HG03039 (cell line): Measurements from ENCODE around the gene TENM4.

Experiments
- ATAC-seq: cut with Tn5 transposase; IDR thresholded peaks from one replicate; pipeline ENCODE4 v1.9.1; 2021; ENCODE audit warnings: mild to moderate bottlenecking, moderate library complexity; ENCODE audit not compliant: unreplicated experiment

The TENM4 gene

GRCh38 chr11:78690352-78690987, 750.4 kb downstream of the TENM4 start:
- no peak for ATAC-seq

DNA sequence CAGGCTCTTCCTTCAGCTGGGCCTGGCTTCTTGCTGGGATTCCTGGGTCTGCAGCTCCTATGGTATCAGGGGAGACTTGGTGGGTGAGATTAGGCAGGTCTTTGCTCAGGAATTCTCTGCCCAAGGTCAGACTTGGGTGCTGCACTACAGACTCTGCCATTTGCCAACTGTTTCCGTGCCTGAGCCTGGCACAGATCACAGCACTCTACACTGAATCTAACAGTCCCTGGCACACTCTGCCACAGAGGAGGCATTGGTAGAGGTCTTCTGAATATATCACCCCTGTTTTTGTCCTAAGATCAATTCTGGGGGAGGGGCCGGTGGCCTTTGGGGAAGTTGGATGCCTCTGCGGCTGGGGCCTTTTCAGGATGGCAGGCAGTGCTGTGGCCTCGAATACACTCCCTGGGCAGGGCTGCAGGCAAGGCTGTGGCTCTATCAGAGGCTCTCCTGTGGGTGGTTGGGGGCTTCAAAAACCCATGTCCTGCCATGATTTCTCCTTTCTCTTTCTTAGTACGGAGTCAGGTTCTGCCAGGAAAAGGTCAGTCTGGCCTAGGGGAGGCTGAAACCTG, 751.2 kb downstream of the TENM4 start:
- no peak for ATAC-seq

DNA sequence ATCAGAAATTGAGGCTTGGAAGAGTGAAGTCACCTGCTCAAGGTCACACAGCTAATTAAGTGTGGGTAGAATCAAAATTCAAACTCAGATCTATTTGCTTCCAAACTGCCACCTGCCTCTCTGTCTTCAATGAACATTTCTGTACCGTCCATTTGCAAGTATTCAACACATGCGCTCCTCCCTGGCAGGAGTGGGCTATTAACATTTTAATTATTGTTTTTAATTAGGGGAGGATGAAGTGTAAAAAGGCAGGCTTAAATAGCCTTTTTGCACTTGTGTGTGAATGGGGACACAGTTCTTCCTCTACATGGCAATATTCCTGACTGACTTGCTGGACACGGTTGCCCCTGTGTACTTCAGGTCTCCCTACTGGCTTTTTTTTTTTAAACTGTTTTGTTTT, 751.7 kb downstream of the TENM4 start:
- no peak for ATAC-seq

DNA sequence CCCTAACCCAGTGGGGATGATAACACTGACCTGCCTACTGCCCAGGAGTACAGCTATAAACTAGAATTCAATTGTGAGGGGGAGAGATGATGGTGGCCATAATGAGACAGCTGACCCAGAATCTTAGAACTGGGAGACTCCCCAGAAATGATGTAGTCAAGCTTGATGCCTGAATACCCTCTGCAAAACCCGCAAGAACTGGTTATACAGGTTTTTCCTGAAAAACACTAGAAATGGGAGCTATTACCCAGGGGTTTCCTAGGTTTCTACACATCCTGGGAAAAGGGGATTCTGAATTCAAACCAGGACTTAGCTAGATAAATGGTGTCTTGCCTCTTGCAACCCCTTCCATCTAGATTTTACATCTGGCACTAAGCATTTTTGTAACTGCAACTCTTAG, 752.4 kb downstream of the TENM4 start:
- ATAC-seq: no peak

DNA sequence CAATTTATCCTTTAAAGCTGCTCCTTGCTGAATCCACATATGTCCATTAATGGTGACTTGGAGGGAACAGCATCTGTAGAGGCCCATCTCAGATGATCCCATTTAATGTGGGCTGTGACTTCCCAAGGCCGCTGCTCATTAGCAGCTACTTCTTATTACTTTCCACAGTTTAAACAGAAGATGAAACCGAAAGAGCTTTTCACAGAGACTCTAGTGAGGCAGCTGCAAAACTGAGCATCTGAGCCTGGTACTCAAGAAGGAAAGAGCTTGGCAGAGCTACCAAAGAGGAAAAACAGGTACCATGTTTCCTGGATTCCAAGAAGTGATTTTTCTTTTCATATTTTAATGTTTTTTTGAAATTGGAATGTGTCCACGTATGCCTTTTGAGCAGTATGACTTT, 755.7 kb downstream of the TENM4 start:
- no peak for ATAC-seq

GRCh38 chr11:78684377-78684776, 756.5 kb downstream of the TENM4 start:
- no peak for ATAC-seq

GRCh38 chr11:78683774-78684173, 757.1 kb downstream of the TENM4 start:
- no peak for ATAC-seq

DNA sequence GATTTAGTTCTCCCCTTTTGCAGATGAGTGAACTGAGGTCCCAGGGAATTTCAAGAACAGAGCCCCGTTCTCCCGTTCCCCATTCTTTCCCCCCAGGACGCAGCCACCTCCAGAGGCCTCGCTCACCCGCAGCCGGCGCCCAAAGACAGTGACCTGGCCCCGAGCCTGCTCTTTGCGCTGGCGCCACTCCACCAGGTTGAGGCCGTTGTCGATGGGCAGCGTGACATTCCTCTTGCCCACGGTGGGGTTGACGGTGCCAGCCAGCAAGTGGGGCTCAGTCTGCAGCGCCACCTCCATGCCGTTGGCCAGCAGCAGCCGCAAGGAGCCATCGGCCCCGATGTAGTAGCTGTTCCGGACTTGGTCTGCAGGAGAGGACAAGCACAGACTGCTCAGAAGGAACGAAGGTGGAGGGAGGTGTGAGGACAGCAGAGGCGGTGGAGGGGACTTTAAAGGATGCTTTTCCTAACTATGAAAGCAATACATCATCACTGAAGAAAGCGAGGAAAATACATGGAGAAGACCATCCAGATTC, 764.7 kb downstream of the TENM4 start:
- no peak for ATAC-seq

- no peak for ATAC-seq
Observed at GRCh38 chr11:78672850-78673620, 767.8 kb downstream of the TENM4 start.

DNA sequence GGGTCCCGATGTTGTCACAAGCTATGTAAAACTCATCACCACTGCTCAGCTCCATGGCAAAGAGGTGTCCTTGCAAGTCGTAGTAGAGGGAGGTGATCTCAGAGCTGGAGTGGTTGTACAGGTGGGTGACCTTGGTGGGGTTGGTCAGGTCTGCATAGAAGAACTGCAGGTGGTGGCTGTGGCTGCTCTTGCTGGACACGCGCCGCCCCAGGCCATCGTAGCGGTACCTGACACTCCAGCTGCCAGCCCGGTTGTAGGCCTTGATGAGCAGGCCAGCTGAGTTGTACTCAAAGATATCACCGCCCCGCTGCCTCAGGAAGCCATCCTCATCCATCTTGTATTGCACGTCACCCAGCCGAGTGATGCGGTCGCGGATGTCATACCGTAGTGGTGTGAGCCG, 771.6 kb downstream of the TENM4 start:
- no peak for ATAC-seq

DNA sequence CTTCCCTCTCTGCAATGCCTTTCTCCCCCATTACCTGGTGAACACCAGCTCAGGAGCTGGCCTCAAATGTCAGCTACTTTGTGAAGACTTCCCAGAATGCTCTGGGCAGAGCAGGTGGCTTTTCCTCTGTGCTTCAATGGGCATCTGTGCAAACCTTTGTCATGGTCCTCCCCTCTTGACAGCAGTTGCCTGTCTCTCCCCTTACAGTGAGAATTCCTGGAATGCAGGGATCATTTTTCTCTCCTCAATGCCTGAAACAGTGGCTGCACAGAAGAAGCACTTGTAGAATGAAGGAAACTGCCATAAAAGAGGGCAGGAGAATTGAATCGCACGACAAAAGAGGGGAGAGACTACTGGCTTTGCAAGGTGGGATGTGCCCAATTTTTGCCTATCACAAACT, 773.4 kb downstream of the TENM4 start:
- no peak for ATAC-seq

GRCh38 chr11:78666675-78667160, 774.1 kb downstream of the TENM4 start:
- ATAC-seq: no peak

DNA sequence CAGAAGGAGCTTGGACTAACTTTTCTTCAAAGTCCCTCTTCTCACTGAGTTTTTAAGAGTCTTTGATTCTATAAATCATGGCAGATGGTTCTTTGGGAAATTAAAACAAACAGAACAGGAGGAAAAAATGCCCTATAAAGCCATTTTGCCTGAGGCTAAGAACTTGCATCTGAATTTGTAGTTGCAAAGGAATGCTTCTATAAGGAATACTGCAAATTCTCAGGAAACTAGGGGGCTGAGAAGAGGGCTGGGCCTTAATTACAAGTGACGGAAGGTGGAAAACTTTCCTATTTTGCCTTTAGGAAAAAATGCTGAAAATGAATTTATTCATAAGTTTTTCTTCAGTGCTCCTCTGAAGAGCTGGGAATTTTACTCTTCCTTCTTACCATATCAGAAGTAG, 776.2 kb downstream of the TENM4 start:
- ATAC-seq: no peak

DNA sequence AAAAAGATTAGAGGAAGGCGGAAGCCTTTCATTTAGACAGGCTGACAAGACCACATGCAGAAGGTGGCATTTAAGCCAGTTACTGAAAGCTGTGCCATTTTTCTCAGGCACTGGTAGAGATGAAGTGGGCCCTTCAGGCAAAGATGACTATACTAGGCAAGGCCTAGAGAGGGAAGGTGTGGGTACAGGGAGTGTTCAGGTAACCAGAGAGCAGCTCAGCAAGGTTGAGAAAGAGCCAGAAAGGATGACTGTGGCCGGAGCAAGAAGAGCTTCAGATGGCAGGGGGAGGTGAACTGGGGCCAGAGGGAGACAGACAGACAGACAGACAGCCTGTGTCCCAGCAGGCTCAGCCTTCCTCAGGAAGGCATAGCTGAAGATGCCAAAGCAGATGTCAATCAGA, 778.0 kb downstream of the TENM4 start:
- ATAC-seq: no peak

DNA sequence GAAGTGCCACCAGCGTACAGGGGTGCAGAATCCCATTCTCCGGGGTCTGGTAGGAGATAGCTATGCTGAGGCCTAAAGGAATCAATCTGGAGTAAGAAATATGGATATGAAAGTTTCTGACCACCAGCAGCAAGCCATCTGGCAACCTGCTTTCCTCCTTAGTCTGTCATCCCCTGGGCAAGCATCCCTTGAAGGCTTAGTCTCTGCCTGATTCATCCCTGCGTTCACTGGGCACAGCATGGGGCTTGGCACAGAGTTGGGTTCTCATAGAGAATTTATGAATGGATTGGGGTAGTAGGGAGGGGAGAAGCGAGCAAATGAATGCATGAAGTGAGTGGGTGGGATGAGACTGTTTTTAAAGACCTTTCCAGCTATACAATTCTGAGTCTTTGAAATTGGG, 780.4 kb downstream of the TENM4 start:
- no peak for ATAC-seq

- no peak for ATAC-seq
Observed at GRCh38 chr11:78659326-78660270, 781.2 kb downstream of the TENM4 start.

GRCh38 chr11:78657968-78658839, 782.6 kb downstream of the TENM4 start:
- ATAC-seq: no peak

GRCh38 chr11:78657441-78657840, 783.4 kb downstream of the TENM4 start:
- ATAC-seq: no peak

DNA sequence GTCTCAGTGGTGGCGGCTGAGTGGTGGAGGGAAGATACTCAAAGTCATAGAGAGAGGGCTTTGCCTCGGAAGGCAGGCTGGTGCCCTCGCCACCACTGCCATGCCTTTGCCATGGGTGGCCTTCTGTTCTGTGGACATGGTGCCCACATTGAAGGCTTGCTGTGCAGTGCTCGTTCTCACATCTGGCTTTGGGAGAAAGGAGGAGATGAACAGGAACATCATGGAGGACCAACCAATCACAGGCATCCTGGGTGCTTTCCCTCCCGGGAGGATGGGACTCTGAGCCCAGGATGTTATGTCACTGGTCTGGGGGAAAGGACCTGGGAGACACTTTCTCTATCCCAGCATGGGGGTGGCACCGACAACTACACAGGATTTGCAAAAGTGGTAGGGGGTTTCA, 783.8 kb downstream of the TENM4 start:
- ATAC-seq: no peak

GRCh38 chr11:78656327-78656726, 784.5 kb downstream of the TENM4 start:
- ATAC-seq: no peak
